Right lobe of liver (tissue), 6 donors: Measurements from ENCODE around the gene AKNA. TPM values are rescaled to one million over a fixed set of nuclear protein-coding genes. Genes with fewer than 3 reads are reported as not detected.

ENCODE experiments used
- ATAC-seq, 4 donors: fragments of 200-7000 bp; cut with Tn5 transposase; one replicate each; pipeline ENCODE4 v1.9.1; 2020; ENCODE audit warnings: mild to moderate bottlenecking in 4 of 4, moderate library complexity in 4 of 4
- DNase-seq, 3 donors: peaks; one replicate each; pipeline ENCODE4 v3.0.0-alpha.2; 2020
- H3K27ac ChIP-seq, 3 donors: fragments of 200-600 bp; one replicate each; pipeline ENCODE4 v1.8.0; 2022
- H3K27me3 ChIP-seq, 2 donors: fragments of 200-600 bp; one replicate each; pipeline ENCODE4 v1.8.0; 2022
- H3K36me3 ChIP-seq, 4 donors: fragments of 200-600 bp; sonication (generic) in 1 of 4; one replicate each; pipeline versions ENCODE4 v1.5.1 to v1.8.0; 2017 to 2022; ENCODE audit warnings: control low read depth in 1 of 4
- H3K4me1 ChIP-seq, 4 donors: fragments of 200-600 bp; sonication (generic) in 1 of 4; one replicate each; pipeline versions ENCODE4 v1.5.1 to v1.8.0; 2017 to 2022; ENCODE audit warnings: control low read depth in 1 of 4
- H3K4me3 ChIP-seq, 3 donors: fragments of 200-600 bp; one replicate each; pipeline ENCODE4 v1.8.0; 2022
- H3K9me3 ChIP-seq, 4 donors: fragments of 200-600 bp; sonication (generic) in 1 of 4; one replicate each; pipeline versions ENCODE4 v1.5.1 to v1.8.0; 2017 to 2022; ENCODE audit warnings: control low read depth in 1 of 4
- CTCF ChIP-seq, 4 donors: fragments of 200-600 bp in 3 of 4; fragments of 450-650 bp in 1 of 4; IDR thresholded peaks; one replicate each; pipeline versions ENCODE4 v1.5.1 to v1.8.0; 2016 to 2022; ENCODE audit warnings: antibody characterized with exemption in 4 of 4, mild to moderate bottlenecking in 2 of 4
- POLR2A ChIP-seq: fragments of 450-650 bp; IDR thresholded peaks from one replicate; pipeline ENCODE4 v1.6.1; 2017; ENCODE audit warnings: antibody characterized with exemption, mild to moderate bottlenecking
- WGBS: methylation state at CpG from one replicate; pipeline ENCODE4 v1.1.6; 2018; ENCODE audit warnings: low coverage, low lambda C conversion rate; ENCODE audit not compliant: insufficient coverage; ENCODE audit errors: missing lambda C conversion rate; 5-methylcytosine and 5-hydroxymethylcytosine counted together
- intact Hi-C, 2 donors: fragments of 100-400 bp; cut with DNase I; formaldehyde crosslinking; loops; one replicate each; pipeline versions ENCODE4 v1.11.2 to v1.14.1; 2022
- total RNA-seq, 6 experiments: library from RNA; depleted of rRNA in 2 of 6; stranded (reverse); fragments of >200 nt in 2 of 6; fragmentation: NEBNext Ultra II Directional in 3 of 6; extraction: Animal tissue kit (Norgen Biotek cat#: 25700) in 3 of 6; gene quantifications; one replicate each; pipeline versions ENCODE4 v1.1.0 to v1.2.4, GENCODE V29; 2016 to 2023
- donor health status: DM: no; HTN: yes; CAD: no.
- donor health status: DM: no; HTN: no; CAD: no.
- donor health status: DM: no; HTN: no; CAD: no.
- donor health status: DM: no; HTN: yes; CAD: no.
- donor health status: DM: no; HTN: yes; CAD: no.

The AKNA gene
- total RNA-seq, 6 experiments from 2014 or later, result 4.7 to 15.1 (median 9.8) TPM

DNA sequence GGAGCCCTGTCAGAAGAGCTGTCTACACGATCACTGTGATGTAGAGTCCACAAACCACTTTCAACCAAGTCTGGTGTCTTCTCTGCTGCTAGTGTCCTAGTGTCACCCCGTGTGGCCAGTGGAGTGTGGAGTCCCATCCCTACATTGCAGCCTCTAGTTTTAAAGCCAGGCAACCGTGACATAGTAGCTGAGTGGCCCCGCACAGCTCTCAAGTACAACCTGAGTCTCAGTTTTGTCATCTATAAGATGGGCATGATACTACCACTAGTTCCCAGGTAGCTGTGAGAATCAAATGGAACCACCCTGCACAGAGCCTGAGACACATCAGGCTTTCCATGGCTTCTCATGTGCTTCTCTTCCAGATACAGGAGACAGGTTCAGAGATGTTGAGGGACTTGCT, 43.2 kb upstream of the AKNA start:
- ATAC-seq (no peak), DNase-seq (peak in 1 of 3 donors; percentile 16)
- H3K27me3 ChIP-seq, result no peaks in the 10 kb centered on the region
- no peak overlapping the region for H3K27ac ChIP-seq
- TF ChIP-seq POLR2A, result no peak
- no peak for TF ChIP-seq CTCF (IDR thresholded peaks at IDR 0.05)
- intact Hi-C loops, result no loop called here
- WGBS, result 100% methylated on average over 1 of the region's 4 CpGs
- H3K4me3 ChIP-seq, result no peak overlapping the region
- no peaks in the 10 kb centered on the region for H3K4me1 ChIP-seq
- no peaks in the 10 kb centered on the region for H3K9me3 ChIP-seq
- no peaks in the 10 kb centered on the region for H3K36me3 ChIP-seq

- H3K27ac ChIP-seq, result no peak overlapping the region
- TF ChIP-seq CTCF (IDR thresholded peaks at IDR 0.05), result no peak
- no peak for TF ChIP-seq POLR2A
- H3K4me1 ChIP-seq, result no peaks in the 10 kb centered on the region
- WGBS, result 74% methylated on average over 4 of the region's 5 CpGs
- intact Hi-C loops, result no loop called here
- DNase-seq (peak in 1 of 3 donors; percentile 20), ATAC-seq (no peak)
- H3K4me3 ChIP-seq, result no peak overlapping the region
- H3K27me3 ChIP-seq, result no peaks in the 10 kb centered on the region
- H3K9me3 ChIP-seq, result no peaks in the 10 kb centered on the region
- H3K36me3 ChIP-seq, result no peaks in the 10 kb centered on the region
Measured at GRCh38 chr9:114430457-114430856, 42.7 kb upstream of the AKNA start.

GRCh38 chr9:114429488-114429887, 41.7 kb upstream of the AKNA start:
- 73% methylated on average over 4 of the region's 6 CpGs for WGBS
- H3K36me3 ChIP-seq, result no peaks in the 10 kb centered on the region
- H3K4me1 ChIP-seq, result no peaks in the 10 kb centered on the region
- H3K27ac ChIP-seq, result no peak overlapping the region
- intact Hi-C loops, result no loop called here
- no peak for TF ChIP-seq POLR2A
- no peak for TF ChIP-seq CTCF (IDR thresholded peaks at IDR 0.05)
- no peak overlapping the region for H3K4me3 ChIP-seq
- DNase-seq (peak in 1 of 3 donors; percentile 17), ATAC-seq (no peak)
- no peaks in the 10 kb centered on the region for H3K9me3 ChIP-seq
- H3K27me3 ChIP-seq, result no peaks in the 10 kb centered on the region

GRCh38 chr9:114428466-114428865, 40.7 kb upstream of the AKNA start:
- DNase-seq (peak in 1 of 3 donors; percentile 12), ATAC-seq (no peak)
- intact Hi-C loops, result no loop called here

More at GRCh38 chr9:114428466-114428865, 40.7 kb upstream of the AKNA start:
- TF ChIP-seq CTCF (IDR thresholded peaks at IDR 0.05) (no peak), POLR2A (no peak)
- Histone ChIP-seq H3K4me1 (no peaks in the 10 kb centered on the region), H3K27me3 (no peaks in the 10 kb centered on the region), H3K9me3 (no peaks in the 10 kb centered on the region), H3K36me3 (no peaks in the 10 kb centered on the region), H3K4me3 (no peak overlapping the region), H3K27ac (no peak overlapping the region)
- 90% methylated on average over 7 of the region's 8 CpGs for WGBS
